ENCODE results near the gene CAPN9. TPM values are rescaled to one million over a fixed set of nuclear protein-coding genes. Genes with fewer than 3 reads are reported as not detected.

CAPN9 gene
- total and polyA plus RNA-seq, 4 experiments from 2014 or later, result 0.24 TPM; not detected in 3

GRCh38 chr1:230706887-230707731, 40.1 kb upstream of the CAPN9 start:
- Mint-ChIP-seq H3K36me3 (no peaks in the 10 kb centered on the region), H3K4me3 (no peak overlapping the region), H3K9me3 (no peaks in the 10 kb centered on the region), H3K27me3 (peaks cover 5 to 7% of the 10 kb centered on the region in 2 donors), H3K27ac (no peak overlapping the region), H3K4me1 (peaks cover 0 to 6% (median 0%) of the 10 kb centered on the region in 4 donors)
- Histone ChIP-seq H3K27ac (ENCODE audit: low read depth, low read length) (no peak overlapping the region), H3K4me3 (ENCODE audit: low read length in 2 of 2) (no peak overlapping the region), H3K27me3 (ENCODE audit: insufficient read depth, low read length) (no peaks in the 10 kb centered on the region), H3K36me3 (ENCODE audit: insufficient read depth, low read length) (no peaks in the 10 kb centered on the region), H3K4me1 (ENCODE audit: insufficient read depth, low read length) (no peaks in the 10 kb centered on the region), H3K9me3 (ENCODE audit: control insufficient read depth in 1 of 2, low read length in 2 of 2) (no peaks in the 10 kb centered on the region)
- CTCF ChIA-PET (ENCODE audit: partially characterized antibody), result no interaction called here
- POLR2A ChIA-PET (ENCODE audit: partially characterized antibody), result no interaction called here
- DNase-seq, result no peak
- intact Hi-C loops (cut with micrococcal nuclease), result no loop called here

- Histone ChIP-seq H3K9me3 (ENCODE audit: control insufficient read depth in 1 of 2, low read length in 2 of 2) (no peaks in the 10 kb centered on the region), H3K4me1 (ENCODE audit: insufficient read depth, low read length) (no peaks in the 10 kb centered on the region), H3K27ac (ENCODE audit: low read depth, low read length) (no peak overlapping the region), H3K27me3 (ENCODE audit: insufficient read depth, low read length) (no peaks in the 10 kb centered on the region), H3K36me3 (ENCODE audit: insufficient read depth, low read length) (no peaks in the 10 kb centered on the region), H3K4me3 (ENCODE audit: low read length in 2 of 2) (no peak overlapping the region)
- H3K27me3 Mint-ChIP-seq, result peaks cover 5 to 9% of the 10 kb centered on the region in 2 donors
- no peak for DNase-seq
- no peaks in the 10 kb centered on the region for H3K9me3 Mint-ChIP-seq
- H3K36me3 Mint-ChIP-seq, result no peaks in the 10 kb centered on the region
- POLR2A ChIA-PET (ENCODE audit: partially characterized antibody), result no interaction called here
- H3K4me3 Mint-ChIP-seq, result no peak overlapping the region
- intact Hi-C loops (cut with micrococcal nuclease), result no loop called here
- H3K4me1 Mint-ChIP-seq, result peaks cover 0 to 6% (median 0%) of the 10 kb centered on the region in 4 donors
- CTCF ChIA-PET (ENCODE audit: partially characterized antibody), result no interaction called here
- peak overlapping the region in 1 of 7 donors; percentile 12 for H3K27ac Mint-ChIP-seq
Observed at GRCh38 chr1:230707732-230708630, 39.2 kb upstream of the CAPN9 start.

- Mint-ChIP-seq H3K27me3 (peaks cover 5 to 15% of the 10 kb centered on the region in 2 donors), H3K9me3 (no peaks in the 10 kb centered on the region), H3K27ac (peak overlapping the region in 1 of 7 donors; percentile 72), H3K36me3 (no peaks in the 10 kb centered on the region), H3K4me1 (peaks cover 0 to 6% (median 0%) of the 10 kb centered on the region in 4 donors), H3K4me3 (no peak overlapping the region)
- H3K36me3 ChIP-seq (ENCODE audit: insufficient read depth, low read length), result no peaks in the 10 kb centered on the region
- no peak overlapping the region for H3K4me3 ChIP-seq (ENCODE audit: low read length in 2 of 2)
- no peak for DNase-seq
- H3K4me1 ChIP-seq (ENCODE audit: insufficient read depth, low read length), result no peaks in the 10 kb centered on the region
- CTCF ChIA-PET (ENCODE audit: partially characterized antibody), result interaction anchor here (1.5 kb wide), 1 partner anchor 15 kb away, joined by 3 read pairs; no protein-coding TSS in a partner anchor
- H3K27me3 ChIP-seq (ENCODE audit: insufficient read depth, low read length), result no peaks in the 10 kb centered on the region
- no peak overlapping the region for H3K27ac ChIP-seq (ENCODE audit: low read depth, low read length)
- POLR2A ChIA-PET (ENCODE audit: partially characterized antibody), result no interaction called here
- intact Hi-C loops (cut with micrococcal nuclease), result no loop called here
- H3K9me3 ChIP-seq (ENCODE audit: control insufficient read depth in 1 of 2, low read length in 2 of 2), result no peaks in the 10 kb centered on the region
Observed at GRCh38 chr1:230708631-230709580, 38.3 kb upstream of the CAPN9 start.

GRCh38 chr1:230709619-230710542, 37.3 kb upstream of the CAPN9 start:
- no peaks in the 10 kb centered on the region for H3K27me3 ChIP-seq (ENCODE audit: insufficient read depth, low read length)
- POLR2A ChIA-PET (ENCODE audit: partially characterized antibody), result no interaction called here
- CTCF ChIA-PET (ENCODE audit: partially characterized antibody), result interaction anchor here (0.5 to 1.5 kb wide), 2 partner anchors 9 to 14 kb away, joined by 3 read pairs; no protein-coding TSS in a partner anchor
- Mint-ChIP-seq H3K9me3 (peaks cover 0 to 2% (median 0%) of the 10 kb centered on the region in 8 donors), H3K4me3 (no peak overlapping the region), H3K27me3 (peaks cover 3 to 17% of the 10 kb centered on the region in 2 donors), H3K27ac (no peak overlapping the region), H3K4me1 (peaks cover 0 to 6% (median 0%) of the 10 kb centered on the region in 4 donors), H3K36me3 (no peaks in the 10 kb centered on the region)
- intact Hi-C loops (cut with micrococcal nuclease), result no loop called here
- H3K36me3 ChIP-seq (ENCODE audit: insufficient read depth, low read length), result no peaks in the 10 kb centered on the region
- no peak for DNase-seq
- no peaks in the 10 kb centered on the region for H3K4me1 ChIP-seq (ENCODE audit: insufficient read depth, low read length)
- no peak overlapping the region for H3K4me3 ChIP-seq (ENCODE audit: low read length in 2 of 2)
- no peak overlapping the region for H3K27ac ChIP-seq (ENCODE audit: low read depth, low read length)
- no peaks in the 10 kb centered on the region for H3K9me3 ChIP-seq (ENCODE audit: control insufficient read depth in 1 of 2, low read length in 2 of 2)

- peaks cover 0 to 6% (median 0%) of the 10 kb centered on the region in 4 donors for H3K4me1 Mint-ChIP-seq
- CTCF ChIA-PET (ENCODE audit: partially characterized antibody), result interaction anchor here (0.5 to 1.5 kb wide), 2 partner anchors 8 to 13 kb away, joined by 3 read pairs; no protein-coding TSS in a partner anchor
- Histone ChIP-seq H3K4me3 (ENCODE audit: low read length in 2 of 2) (no peak overlapping the region), H3K27me3 (ENCODE audit: insufficient read depth, low read length) (no peaks in the 10 kb centered on the region), H3K9me3 (ENCODE audit: control insufficient read depth in 1 of 2, low read length in 2 of 2) (no peaks in the 10 kb centered on the region), H3K4me1 (ENCODE audit: insufficient read depth, low read length) (no peaks in the 10 kb centered on the region), H3K36me3 (ENCODE audit: insufficient read depth, low read length) (no peaks in the 10 kb centered on the region), H3K27ac (ENCODE audit: low read depth, low read length) (no peak overlapping the region)
- DNase-seq, result no peak
- intact Hi-C loops (cut with micrococcal nuclease), result no loop called here
- H3K9me3 Mint-ChIP-seq, result peaks cover 0 to 3% (median 0%) of the 10 kb centered on the region in 8 donors
- no peaks in the 10 kb centered on the region for H3K36me3 Mint-ChIP-seq
- peaks cover 3 to 19% of the 10 kb centered on the region in 2 donors for H3K27me3 Mint-ChIP-seq
- no peak overlapping the region for H3K4me3 Mint-ChIP-seq
- POLR2A ChIA-PET (ENCODE audit: partially characterized antibody), result no interaction called here
- H3K27ac Mint-ChIP-seq, result no peak overlapping the region
Observed at GRCh38 chr1:230710543-230710904, 36.7 kb upstream of the CAPN9 start.

- no peak overlapping the region for H3K4me3 Mint-ChIP-seq
- Histone ChIP-seq H3K4me1 (ENCODE audit: insufficient read depth, low read length) (no peaks in the 10 kb centered on the region), H3K9me3 (ENCODE audit: control insufficient read depth in 1 of 2, low read length in 2 of 2) (no peaks in the 10 kb centered on the region), H3K27ac (ENCODE audit: low read depth, low read length) (no peak overlapping the region), H3K27me3 (ENCODE audit: insufficient read depth, low read length) (no peaks in the 10 kb centered on the region), H3K4me3 (ENCODE audit: low read length in 2 of 2) (no peak overlapping the region), H3K36me3 (ENCODE audit: insufficient read depth, low read length) (no peaks in the 10 kb centered on the region)
- ChIA-PET POLR2A (ENCODE audit: partially characterized antibody) (no interaction called here), CTCF (ENCODE audit: partially characterized antibody) (no interaction called here)
- peaks cover 0 to 4% (median under 1%) of the 10 kb centered on the region in 8 donors for H3K9me3 Mint-ChIP-seq
- peaks cover 0 to 6% (median 0%) of the 10 kb centered on the region in 4 donors for H3K4me1 Mint-ChIP-seq
- intact Hi-C loops (cut with micrococcal nuclease), result no loop called here
- peaks cover 3 to 19% of the 10 kb centered on the region in 2 donors for H3K27me3 Mint-ChIP-seq
- no peaks in the 10 kb centered on the region for H3K36me3 Mint-ChIP-seq
- DNase-seq, result no peak
- H3K27ac Mint-ChIP-seq, result peak overlapping the region in 1 of 7 donors; percentile 65
Observed at GRCh38 chr1:230711245-230711644, 35.9 kb upstream of the CAPN9 start.

All from CD4-positive, alpha-beta memory T cell (primary cell).